Activated CD4-positive, alpha-beta T cell treated with anti-CD3 and anti-CD28 coated beads, Interleukin-2, amount 50 U/mL, for 4 hours (primary cell): ENCODE measurements around the gene EDN2.

Experiments
- DNase-seq, 2 experiments: peaks; one replicate each; pipeline ENCODE4 v3.0.0-alpha.2; 2020

EDN2 gene

DNA sequence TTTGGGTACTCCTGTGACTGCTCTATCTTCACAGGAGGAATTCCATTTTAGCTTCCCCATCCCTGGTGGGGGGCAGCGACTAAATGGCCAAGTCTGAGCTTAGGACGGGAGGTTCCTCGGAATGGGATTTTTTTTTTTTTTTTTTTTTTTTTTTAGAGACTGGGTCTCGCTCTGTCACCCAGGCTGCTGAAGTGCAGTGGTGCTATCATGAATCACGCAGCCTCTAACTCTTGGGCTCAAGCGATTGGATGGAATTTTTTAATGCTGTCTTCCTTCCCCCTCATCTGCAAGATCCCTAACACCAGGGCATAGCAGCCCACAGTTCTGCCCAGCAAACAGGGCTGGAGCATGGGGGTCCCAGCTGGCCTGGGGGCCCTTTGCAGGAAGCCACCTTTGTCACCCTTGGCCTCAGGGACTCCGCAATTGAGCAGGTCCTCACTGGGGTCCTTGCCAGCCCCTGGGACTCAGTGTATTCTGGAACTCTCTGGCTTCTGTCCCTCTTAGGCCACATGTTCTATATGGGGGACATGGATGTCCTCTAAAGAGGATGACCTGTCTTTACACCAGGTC is 13.1 kb upstream of the EDN2 start:
- no peak for DNase-seq

DNA sequence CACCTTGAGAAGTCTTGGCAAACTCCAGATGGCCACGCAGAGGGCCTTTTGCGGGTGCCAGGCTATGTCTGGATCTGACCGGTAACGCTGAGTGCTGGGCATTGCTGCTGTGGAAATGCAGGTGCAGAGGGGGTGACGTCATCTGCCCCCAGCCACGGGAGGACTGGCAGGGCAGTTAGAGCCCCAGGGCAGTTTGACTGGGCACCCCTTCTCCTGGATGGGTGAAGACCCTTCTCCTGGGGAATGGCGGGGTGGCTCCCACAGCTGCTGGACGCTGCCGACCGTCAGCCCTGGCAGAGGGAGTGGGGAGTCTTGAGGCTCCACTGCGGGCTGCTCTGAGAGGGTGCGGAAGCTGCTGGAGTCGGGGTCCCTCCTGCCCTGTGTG is 12.6 kb upstream of the EDN2 start:
- DNase-seq, result no peak

DNA sequence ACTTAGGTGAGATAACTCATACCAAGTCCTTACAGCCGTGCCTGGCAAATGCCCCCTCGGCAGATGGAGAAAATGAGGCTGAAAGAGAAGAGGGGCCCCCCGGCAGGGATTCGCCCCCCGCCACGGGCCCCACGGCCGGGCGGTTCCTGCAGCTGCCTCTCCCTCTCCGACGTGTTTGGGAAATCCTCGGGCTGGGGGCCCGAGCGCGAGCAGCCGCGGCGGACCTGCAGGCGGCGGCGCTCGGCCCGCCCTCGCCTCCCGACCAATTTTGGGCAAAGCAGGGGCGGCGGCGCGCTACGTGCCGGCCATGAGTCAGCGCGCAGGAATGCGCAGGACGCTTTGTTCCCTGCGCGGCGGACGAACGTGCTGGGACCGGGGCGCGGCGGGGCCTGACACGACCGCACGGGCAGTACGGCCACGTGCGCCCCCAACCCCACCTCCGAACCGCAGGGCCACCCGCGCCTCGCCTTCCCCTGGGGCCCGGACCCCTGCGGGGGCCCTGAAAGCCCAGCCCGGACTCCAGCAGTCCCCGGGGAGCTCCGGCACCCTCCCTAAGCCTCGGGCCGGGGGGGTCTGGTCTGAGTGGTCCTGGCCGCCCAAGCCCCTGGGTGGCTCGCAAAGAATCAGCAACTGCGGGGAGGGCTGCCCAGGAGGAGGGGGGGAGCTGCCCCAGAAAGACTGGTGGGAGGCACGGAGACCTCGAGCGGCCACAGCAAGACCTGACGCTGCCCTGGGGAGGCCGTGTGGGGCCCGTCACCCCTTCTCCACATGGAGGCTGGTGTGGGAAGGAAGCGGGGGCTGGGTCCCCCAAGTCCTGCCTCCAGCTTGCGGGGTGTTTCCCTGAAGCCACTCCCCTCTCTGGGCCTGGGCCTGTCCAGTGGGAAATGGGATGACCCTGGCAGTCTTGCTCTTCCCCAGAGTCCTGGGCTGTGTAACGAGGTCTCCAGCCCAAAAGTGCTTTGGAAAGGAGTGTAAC is 11.9 kb upstream of the EDN2 start:
- DNase-seq, result no peak

DNA sequence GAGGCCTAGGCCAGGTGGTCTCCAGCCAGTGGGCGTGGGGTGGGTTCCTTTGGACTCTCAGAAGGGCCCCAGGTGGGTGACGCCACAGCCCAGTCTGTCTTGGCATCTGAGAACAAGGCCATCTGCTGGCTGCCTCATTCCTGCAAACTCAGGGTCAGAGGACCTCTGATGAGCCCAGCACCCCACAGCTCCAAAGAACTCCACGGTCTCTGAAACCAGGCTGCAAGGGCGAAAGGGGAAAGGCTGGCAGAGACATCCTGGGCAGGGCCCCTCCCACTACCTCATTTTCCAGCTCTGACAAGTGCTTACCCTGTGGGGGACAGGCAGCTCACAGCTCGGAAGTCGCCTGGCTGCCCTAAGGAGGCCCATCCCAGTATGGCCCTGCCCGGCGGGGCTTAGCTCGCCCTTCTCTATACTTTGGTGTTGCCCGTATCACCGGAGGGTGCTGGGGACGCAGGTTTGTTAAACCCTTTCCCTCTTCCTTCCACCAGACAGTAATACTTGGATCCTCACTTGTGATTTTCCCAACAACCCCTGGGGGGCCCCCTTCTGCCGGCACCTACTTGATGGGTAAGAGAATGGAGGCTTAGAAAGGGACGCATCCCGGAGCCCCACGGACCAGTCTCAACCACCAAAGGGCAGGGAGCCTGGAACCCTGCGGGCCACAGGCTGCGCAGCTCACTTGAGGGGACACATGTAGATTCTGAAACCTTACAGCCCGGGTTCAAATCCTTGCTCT is 10.9 kb upstream of the EDN2 start:
- DNase-seq, result no peak

DNA sequence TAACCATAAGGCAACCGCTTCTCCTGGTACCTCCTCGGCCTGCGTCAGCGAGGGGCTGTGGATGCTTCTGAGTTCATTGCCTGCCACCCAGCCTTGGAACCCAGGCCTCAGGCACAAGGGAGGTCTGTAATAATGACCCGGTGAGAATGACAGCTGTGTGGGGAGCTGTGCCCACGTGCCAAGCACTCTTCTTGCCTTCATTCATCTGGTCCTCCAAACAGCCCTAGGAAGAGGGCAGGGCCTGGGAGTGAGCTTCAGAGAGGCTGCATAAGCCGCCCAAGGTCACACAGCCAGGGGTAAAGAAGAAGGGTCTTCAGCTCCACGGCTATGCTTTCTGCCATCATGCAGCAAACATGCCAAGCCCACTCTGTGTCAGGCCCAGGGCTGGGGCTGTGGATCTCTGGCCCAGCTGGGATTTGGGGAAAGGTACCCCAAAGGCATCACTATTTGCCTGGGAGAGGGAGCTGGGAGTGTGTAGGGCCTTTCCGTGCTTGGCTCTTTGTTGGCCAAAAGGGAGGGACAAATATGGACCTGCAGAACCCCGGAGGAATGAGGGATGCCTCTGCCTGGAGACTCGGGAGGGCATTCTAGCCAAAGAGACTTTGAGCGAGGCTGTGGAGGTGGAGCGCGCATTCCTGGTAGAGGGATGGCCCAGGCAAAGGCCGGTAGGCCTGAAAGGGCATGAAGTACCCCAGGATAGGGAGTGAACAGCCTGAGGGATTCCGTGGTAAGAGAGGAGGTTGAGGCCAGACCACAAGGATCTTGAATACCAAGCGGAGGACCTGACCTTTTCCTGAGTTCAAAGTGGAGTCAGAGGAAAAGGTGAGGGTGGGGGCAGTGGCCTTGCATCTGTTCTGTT is 10.1 kb upstream of the EDN2 start:
- DNase-seq, result no peak

DNA sequence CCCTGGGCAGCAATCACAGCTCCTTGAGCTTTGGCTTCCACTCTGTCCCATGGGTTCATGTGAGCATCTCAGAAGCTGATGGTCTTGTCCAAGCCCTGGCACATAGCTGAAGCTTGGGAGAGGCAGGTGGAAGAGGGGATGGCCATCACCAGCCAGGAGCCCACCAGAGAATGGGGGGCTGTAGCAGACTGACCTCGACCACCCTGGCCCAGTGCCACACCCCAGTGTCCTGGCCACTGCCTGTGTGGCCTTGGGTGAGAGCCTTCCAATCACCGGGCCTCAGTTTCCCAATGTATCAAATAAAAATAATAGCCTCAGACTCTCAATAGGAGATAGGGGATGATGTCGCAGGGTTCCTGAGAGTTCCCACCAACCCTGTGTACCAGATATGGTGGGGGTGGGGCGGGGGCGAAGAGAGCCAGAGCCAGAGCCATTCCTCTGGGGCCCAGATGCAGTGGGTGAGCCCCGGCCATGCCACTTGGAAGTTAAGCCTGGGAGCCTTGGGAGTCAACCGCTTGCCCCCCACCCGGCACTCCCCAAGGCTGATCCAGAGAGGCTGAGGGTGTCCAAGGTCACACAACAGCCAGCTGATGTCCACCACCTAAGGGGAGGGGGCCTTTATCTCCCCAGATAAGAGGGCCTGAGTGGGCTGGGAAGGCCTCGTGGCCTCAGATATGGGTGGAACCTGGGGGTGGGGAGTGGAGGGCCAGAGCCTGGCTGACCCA is 9.3 kb upstream of the EDN2 start:
- no peak for DNase-seq

DNA sequence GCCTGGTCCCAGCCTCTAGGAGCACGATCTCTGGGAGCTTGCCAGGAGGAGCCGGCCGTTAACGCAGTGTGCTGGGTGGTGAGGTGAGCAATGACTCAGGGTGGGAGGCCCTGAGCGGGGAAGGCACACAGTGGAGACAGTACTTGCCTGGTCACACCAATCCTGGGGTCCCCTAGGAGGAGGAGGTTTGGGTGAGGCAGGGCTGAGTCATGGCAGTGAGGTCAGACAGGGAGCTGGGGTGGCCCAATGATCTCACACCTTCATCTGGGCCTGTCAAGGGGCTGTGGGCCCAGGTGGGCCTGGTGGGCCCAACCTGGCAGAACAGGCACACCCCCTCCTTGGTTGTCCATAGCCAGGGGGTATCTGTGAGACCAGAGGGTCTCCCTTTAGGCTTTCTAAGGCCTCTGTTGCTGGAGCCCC is 8.6 kb upstream of the EDN2 start:
- no peak for DNase-seq

DNA sequence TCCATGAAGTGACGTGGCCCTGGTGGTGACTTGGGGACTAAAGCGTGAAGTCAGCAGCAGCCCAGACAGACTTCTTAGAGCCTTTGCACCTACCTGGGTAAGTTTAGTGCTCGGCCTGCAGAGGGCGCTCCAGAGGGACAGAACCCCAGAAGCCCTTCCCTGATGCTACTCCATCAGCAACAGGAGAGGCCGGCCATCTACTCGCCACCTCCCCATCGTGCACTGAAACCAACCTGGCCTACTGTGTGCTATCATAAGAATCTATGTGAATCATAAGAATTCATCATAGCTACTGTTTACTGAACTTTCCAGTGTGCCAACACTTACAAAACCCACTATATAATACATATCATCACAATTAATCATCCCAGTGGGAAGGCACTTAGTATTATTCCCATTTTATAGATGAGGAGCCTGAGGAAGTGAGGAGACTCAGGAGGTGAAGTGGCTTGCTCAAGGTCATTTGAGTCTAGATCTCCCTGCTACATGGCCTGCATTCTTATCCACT is 7.9 kb upstream of the EDN2 start:
- peak in 1 of 2 experiments; percentile 9 for DNase-seq

DNA sequence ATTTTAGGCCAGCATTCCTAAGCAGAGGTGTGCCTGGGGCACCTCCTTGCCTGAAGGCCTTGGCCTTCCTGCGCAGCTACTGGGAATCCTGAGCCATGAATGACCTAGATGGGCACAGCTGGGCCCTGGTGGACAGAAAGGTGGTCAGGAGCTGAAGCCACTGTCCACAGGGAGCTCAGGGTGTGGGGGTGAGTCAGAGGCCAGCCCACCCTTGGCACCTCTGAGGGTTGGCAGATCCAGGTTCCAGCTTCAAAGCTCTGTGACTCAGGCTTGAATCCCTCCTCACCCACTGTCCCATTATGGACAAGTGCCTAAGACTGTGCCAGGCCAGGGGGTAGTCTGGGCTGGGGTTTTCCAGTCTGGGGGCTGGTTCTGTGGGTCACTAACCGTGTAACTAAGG is 6.4 kb upstream of the EDN2 start:
- DNase-seq, result no peak

DNA sequence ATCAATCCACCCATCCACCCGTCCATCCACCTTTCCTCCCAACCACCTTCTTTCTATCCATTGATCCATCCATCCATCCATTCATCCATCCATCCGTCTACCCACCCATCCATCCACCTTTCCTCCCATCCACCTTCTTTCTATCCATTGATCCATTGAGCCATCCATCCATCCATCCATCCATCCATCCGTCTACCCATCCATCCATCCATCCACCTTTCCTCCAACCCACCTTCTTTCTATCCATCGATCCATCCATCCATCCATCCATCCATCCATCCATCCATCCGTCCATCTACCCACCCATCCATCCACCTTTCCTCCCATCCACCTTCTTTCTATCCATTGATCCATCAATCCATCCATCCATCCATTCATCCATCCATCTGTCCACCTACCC is 5.1 kb upstream of the EDN2 start:
- no peak for DNase-seq

DNA sequence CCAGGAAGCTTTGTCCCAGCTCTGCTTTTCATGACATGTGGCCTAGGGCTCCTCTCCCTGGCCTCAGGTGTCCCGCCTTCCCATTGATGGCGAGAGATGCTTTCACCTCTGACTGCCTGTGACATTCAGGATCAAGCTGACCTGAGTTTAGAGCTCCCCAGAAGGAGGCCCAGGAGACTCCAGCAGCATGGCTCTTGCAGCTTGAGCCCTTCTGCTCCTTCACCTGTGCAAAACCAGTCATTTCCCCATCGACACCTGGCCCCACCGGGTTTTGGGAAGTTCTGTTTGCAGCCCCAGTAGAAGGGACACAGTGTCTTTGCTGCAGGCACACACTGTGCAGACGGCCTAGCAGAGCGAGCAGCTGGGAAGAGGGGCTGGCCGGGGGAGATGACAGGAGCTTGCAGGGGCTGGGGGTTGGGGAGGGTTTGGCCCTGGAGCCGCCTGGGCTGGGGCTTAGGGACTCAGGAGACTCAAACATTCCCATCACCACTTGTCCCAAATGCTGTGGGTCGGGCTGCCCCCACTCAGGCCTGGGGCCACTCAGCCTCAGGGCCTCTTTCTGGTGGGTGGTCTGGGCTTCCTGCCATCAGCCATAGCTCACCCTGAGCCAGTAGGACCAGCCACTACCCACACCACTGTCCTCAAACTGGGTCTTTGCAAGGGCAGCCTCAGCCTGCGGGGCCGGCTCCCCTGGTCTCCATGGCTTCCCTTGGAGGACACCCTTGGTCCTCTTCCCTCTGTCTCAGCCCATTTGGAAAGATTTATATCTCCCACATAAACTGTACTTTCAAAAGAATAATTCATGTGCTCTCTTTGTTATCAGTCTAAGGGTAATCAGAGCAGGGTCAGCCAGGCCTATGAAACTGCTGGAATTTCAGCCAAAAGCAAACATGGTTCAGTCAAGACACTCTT is 3.8 kb upstream of the EDN2 start:
- no peak for DNase-seq

DNA sequence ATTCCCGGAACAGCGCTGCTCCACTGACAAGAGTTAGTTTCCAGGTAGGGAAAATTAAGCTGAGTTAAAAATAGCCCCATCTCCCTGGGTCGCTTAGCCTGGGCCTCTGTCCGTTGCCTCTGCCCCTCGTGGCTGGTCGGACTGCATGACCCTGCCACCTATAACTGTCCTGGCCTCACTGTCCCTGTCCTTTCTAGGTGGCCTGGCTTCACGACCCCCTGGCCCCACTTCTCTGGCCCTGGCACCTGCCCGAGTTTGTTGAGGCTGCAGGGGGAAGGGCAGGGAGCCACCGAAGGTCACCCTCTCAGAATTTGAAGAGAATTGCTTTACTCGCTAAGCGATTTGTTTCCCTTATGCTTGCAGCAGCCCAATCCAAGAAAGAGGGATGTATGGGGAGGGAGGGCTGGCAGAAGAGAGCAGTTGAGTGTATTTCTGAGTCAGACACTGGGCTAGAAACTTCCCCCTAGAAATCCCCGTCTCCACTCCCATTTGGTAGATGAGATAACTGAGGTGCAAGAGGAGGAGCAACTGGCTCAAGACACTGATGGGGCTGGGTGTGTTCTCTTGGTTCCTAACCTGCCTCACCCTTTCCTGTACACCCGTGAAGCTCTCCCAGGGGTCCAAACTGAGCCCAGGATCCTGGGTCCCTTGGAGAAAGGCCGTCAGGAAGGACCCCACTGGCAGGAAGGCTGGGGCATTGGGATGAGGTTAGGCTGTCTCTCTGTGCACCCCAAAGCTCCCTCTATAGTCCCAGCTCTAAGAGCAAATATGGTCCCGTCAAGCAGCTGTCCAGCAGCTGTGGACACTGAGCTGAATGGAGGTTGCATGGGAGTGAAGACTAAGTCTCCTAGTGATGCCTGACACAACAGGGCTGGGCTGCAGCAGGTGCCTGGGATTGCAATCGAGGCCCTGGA is 2.9 kb upstream of the EDN2 start:
- no peak for DNase-seq

DNA sequence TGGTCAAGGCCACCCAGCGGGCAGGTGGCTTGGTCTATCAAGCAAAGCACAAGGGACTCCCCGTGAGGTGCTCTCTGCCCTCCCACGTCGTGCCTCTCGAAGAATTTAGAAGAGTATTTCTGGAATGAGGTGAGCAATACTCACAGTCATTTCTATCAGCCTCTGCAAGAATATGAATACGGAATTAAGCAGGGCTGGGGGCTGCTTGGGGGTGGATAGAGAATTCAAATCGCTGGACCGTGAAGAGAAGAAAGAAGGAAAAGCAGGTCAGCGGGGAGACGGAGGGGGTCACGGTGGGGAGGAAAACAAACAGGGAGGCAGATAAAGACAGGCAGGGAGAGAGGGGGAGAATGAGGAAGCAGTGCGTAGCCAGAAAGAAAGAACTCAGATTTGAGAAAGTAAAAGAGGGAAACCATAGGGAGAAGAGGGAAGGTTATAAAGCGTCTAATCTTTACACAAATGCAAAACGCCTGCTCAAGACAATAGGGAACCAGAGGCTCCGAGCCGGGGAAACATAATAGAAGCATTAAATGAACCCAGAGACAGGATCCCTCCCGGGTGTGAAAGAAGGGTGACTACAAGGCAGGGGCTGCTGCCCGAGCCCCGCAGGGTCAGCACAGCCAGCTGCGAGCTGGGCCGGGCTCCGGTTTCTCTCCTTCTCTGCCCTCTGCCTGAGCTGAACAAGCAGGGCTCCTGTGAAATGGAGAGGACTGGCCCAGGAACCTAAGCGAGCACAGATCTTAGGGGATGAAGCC is 2.1 kb upstream of the EDN2 start:
- DNase-seq, result no peak

DNA sequence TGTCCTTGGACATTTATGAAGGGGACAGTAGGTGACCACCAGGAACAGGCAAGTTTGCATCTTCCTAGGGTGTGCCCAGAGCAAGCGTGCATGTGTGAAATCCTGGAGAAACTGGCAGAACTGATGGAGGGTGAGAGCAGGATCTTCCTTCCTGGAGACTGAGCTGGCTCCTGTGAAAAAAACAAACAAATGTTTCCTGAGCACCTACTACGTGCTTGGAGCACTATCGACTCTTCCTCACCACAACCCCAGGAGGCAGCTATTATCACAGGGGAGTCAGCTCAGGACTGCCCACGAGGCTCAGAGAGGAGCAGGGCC is 1.5 kb upstream of the EDN2 start:
- no peak for DNase-seq

DNA sequence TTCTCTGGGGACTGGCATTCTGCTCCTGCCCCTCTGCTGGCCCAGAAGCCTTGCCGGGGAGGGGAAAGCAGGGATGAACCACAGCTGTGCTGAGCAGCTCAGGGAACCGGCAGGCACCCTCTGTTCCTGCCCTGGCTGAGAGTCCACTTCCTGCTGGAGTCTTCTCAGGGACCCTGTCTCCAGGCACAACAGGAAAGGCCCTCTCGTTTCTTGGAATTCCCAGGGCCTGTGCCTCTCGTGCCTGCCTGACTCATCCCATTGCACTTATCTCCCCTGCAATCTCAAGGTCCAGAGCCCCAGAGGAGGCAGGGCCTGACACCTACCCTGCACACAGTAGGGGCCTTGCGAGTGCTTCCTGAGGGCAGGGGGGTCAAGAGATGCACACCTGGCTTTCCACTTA is 1.1 kb upstream of the EDN2 start:
- no peak for DNase-seq

DNA sequence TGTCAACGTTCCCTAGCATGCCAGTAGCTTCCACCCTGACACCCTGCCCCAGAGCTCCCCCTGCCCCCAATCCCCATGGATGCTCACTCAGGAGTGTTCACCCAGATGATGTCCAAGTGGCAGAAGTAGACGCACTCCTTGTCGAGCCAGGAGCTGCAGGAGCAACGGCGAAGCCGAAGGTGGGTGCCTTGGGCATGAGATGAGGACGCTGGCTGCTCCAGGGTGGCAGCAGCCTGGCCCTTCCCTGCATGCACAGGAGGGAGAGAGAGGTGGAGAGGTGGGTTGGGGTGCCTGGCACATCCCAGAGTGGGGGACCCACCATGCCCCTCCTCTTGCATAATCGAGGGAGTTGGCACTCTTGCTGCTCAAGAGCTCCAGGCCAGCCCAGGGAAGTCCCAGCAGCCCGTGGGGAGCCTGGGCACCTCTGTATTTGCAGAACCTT is 502 bp downstream of the EDN2 start:
- DNase-seq, result no peak

DNA sequence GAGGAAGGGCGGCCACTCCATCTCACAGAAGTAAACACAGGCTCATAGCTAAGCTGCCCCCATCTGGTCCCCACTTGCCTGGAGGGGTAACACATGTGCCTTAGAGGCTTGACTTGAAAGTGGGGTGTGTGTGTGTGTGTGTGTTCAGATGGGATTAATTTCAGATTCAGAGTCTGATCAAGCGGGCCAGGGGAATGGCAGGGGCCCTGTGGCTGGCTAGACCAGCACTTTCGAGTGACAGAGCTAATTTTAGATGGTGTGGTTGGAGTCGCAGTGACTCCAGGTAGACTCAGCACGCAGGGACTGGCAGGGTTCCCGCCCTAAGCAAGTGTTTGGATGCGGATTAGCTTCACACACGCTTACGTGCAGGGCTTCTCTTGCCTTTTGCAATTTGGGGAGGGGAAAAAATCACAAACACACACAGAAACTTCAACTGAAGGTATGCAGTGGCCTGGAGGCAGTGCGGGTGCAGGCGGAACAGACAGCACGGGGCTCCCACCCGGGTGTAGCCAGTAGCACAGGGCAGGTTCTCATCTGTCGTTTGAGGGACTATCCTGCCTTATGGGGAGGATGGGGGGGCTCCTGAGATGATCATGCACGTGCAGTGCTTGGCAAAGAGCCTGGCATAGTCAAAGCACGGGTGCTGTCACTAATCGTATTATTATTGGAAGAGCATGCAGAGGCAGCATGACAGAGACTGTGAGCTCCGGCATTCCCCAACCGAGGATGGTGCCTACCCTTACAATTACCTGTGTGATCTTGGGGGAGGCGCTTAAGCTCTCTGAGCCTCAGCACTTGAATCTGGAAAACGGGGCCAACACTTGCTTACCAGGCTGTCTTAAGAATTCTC is 1.3 kb downstream of the EDN2 start:
- no peak for DNase-seq
